GM12878 (cell line): ENCODE results near the gene CDHR2. TPM values are rescaled to one million over a fixed set of nuclear protein-coding genes. Genes with fewer than 3 reads are reported as not detected.

Source experiments
- CEBPB ChIP-seq, 2 experiments: fragments of 150-350 bp in 1 of 2; IDR thresholded peaks; 2 replicates each; pipeline ENCODE4 v1.6.1; 2012 to 2014; ENCODE audit warnings: low read depth in 2 of 2, low read length in 2 of 2, borderline replicate concordance in 1 of 2, inconsistent platforms in 1 of 2
- CHD1 ChIP-seq: IDR thresholded peaks from 2 replicates; pipeline ENCODE4 v1.6.1; 2012; ENCODE audit warnings: low read depth, low read length, improper control_type of control experiment
- EP300 ChIP-seq, 2 experiments: fragments of 150-350 bp in 1 of 2; IDR thresholded peaks; 2 replicates each; pipeline ENCODE4 v1.6.1; 2011 to 2012; ENCODE audit warnings: low read depth in 2 of 2, low read length in 2 of 2, borderline replicate concordance in 1 of 2, improper control_type of control experiment in 1 of 2, inconsistent platforms in 1 of 2; ENCODE audit not compliant: control insufficient read depth in 1 of 2
- GATAD2B ChIP-seq: fragments of 450-650 bp; conservative IDR thresholded peaks from 2 replicates; pipeline ENCODE4 v1.6.1; 2017; ENCODE audit warnings: low read depth, mild to moderate bottlenecking, moderate library complexity
- KLF5 ChIP-seq: fragments of 450-650 bp; IDR thresholded peaks from 2 replicates; pipeline ENCODE4 v1.6.1; 2014; ENCODE audit warnings: mild to moderate bottlenecking; ENCODE audit not compliant: partially characterized antibody
- PKNOX1 ChIP-seq: fragments of 450-650 bp; IDR thresholded peaks from 2 replicates; pipeline ENCODE4 v1.6.1; 2016; ENCODE audit warnings: mild to moderate bottlenecking
- POU2F2 ChIP-seq: IDR thresholded peaks from 3 replicates; pipeline ENCODE4 v1.6.1; 2011; ENCODE audit warnings: low read depth, mild to moderate bottlenecking, low read length, borderline replicate concordance
- TAF1 ChIP-seq: IDR thresholded peaks from 2 replicates; pipeline ENCODE4 v1.6.1; 2011; ENCODE audit warnings: mild to moderate bottlenecking, low read depth, low read length, borderline replicate concordance
- ZNF687 ChIP-seq: fragments of 450-650 bp; IDR thresholded peaks from 2 replicates; pipeline ENCODE4 v1.6.1; 2017; ENCODE audit warnings: mild to moderate bottlenecking, moderate library complexity
- polyA plus RNA-seq, 11 experiments: library from polyadenylated mRNA; depleted of rRNA in 4 of 11; unstranded in 6 of 11; stranded (reverse) in 5 of 11; fragments of >200 nt; fragmentation: Nextera tagmentation in 4 of 11; fragmentation: Illumina TruSeq in 1 of 11; extraction: Ambion mirVana in 4 of 11; extraction: Trizol in 1 of 11; gene quantifications; 1 replicate in 1 of 11; 2 replicates in 10 of 11; pipeline versions ENCODE4 v1.2.1 to v1.2.3, GENCODE V29; 2011 to 2016; ENCODE audit warnings: inconsistent platforms in 2 of 11, missing spikeins in 2 of 11, low read depth in 1 of 11
- total RNA-seq, 4 experiments: library from RNA; depleted of rRNA in 3 of 4; stranded (reverse); fragments of >200 nt in 3 of 4; fragmentation: Illumina TruSeq in 1 of 4; extraction: Trizol in 1 of 4; gene quantifications; 2 replicates each; pipeline versions ENCODE4 v1.2.1 to v1.2.3, GENCODE V29; 2013 to 2021

The CDHR2 gene
- total and polyA plus RNA-seq, 10 of the 15 experiments (the other 5 are each of a cell fraction or from before 2014, with no cell fraction given) = 0.03 to 0.46 (median 0.06) TPM; not detected in 5

GRCh38 chr5:176535101-176535663 is 14.0 kb upstream of the CDHR2 start (continued):
- TF ChIP-seq PKNOX1 = peak; percentile 31; the same call in 1 of the 2 replicates
- TF ChIP-seq KLF5 = no peak
- 0 out of 4 replicates have a peak, but pooled peaks of 1 of the 2 experiments have one; percentile 21 for TF ChIP-seq EP300 (IDR thresholded peaks at IDR 0.05; ENCODE audit: borderline replicate concordance in 1 of 2, control insufficient read depth in 1 of 2, low read depth in 2 of 2, low read length in 2 of 2)
- no peak for TF ChIP-seq CEBPB (IDR thresholded peaks at IDR 0.05; ENCODE audit: borderline replicate concordance in 1 of 2, low read depth in 2 of 2, low read length in 2 of 2)
- TF ChIP-seq CHD1 = no peak
- peak; percentile 53; the same call in 1 of the 2 replicates for TF ChIP-seq GATAD2B
- peak; percentile 55 for TF ChIP-seq TAF1
- peak; percentile 44; the same call in 1 of the 2 replicates for TF ChIP-seq ZNF687
- peak; percentile 39; the same call in 1 of the 3 replicates for TF ChIP-seq POU2F2
